Measurements from ENCODE around the gene CCL14.
"Not testable (repeated sequence)": the region's sequence is repeated elsewhere in the genome, so short reads cannot be mapped to it uniquely, and the experiment has no call there.

CCL14 gene

DNA sequence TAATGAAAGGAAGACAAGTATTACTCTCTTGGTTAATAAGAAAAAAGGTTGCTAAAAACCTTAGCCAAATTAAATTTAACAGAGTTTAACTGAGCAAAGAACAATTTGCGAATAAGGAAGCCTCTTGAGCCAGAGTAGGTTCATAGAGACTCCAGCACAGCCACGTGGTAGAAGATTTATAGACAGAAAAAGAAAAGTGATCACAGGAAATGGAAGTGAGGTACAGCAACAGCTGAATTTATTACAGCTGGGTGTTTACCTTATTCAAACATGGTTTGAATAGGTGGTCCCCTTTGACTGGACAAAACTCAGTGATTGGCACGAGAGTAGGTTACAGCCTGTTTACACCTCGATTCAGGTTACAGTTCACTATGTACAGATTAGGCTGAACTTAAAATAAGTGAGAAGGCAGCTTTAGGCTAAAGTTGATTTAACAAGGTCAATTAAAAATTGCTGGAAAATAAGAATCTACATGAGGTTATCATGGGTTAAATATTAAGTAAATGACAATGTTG is 18.1 kb upstream of the CCL14 start:
- peak; percentile 69 for ATAC-seq (replicated peaks)
- Mint-ChIP-seq H3K36me3 (ENCODE audit: insufficient read depth) (no peaks in the 10 kb centered on the region), H3K9me3 (no peaks in the 10 kb centered on the region), H3K27ac (peak overlapping the region; percentile 59 to 86), H3K4me3 (peak overlapping the region; percentile 37 to 40), H3K4me1 (ENCODE audit: low read depth in 2 of 2) (peaks cover 16 to 18% of the 10 kb centered on the region in 2 donors), H3K27me3 (no peaks in the 10 kb centered on the region)
- no peak for DNase-seq

DNA sequence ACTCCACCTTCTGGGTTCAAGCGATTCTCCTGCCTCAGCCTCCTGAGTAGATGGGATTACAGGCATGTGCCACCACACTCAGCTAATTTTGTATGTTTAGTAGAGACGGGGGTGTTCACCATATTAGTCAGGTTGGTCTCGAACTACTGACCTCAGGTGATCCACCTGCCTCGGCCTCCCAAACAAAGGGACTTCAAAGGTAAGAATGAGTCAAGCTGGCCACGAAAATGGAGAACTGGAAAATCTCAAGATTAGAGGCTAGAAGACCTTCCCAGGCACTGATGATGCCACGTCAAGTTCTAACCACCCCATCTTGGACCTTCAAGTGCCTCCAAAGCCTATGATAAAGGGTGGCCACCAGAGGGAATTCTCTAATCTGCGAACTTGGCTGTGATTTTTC is 16.1 kb upstream of the CCL14 start:
- ATAC-seq (replicated peaks) (no peak), DNase-seq (no peak)
- Mint-ChIP-seq H3K4me1 (ENCODE audit: low read depth in 2 of 2) (peaks cover 22 to 23% of the 10 kb centered on the region in 2 donors), H3K36me3 (ENCODE audit: insufficient read depth) (no peaks in the 10 kb centered on the region), H3K4me3 (no peak overlapping the region), H3K27me3 (no peaks in the 10 kb centered on the region), H3K27ac (no peak overlapping the region), H3K9me3 (no peaks in the 10 kb centered on the region)

DNA sequence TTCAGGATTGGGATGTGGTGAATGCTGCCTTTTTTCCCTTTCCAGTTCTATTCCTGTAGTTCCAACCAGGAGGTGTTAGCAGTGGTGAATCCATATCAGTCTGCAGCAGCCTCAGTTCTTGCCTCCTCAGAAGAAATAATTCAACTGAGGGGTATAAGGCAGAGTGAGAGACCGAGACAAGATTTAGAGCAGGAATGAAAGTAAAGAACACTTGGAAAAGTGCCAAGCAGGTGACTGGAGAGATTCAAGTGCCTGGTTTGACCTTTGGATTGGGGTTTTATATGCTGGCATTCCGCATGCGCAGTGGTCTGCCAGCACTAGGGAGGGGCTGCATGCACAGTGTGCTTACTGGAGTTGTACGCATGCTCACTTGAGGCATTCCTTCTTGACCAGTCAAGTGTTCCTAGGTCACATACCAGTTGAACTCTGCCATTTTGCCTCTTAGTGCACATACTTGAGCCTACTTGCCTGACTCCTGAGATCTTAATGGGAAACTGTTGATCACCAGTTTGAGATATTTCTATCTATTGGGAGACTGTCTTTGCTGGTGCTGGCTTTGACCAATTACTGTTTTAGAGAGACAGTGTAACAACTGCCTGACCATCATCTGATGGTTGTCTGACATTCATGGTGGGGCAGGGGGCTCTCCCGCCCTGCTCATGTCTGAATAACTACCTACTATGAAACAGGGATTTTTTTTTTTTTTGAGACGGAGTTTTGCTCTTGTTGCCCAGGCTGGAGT is 15.5 kb upstream of the CCL14 start:
- no peak for DNase-seq
- no peaks in the 10 kb centered on the region for H3K36me3 Mint-ChIP-seq (ENCODE audit: insufficient read depth)

DNA sequence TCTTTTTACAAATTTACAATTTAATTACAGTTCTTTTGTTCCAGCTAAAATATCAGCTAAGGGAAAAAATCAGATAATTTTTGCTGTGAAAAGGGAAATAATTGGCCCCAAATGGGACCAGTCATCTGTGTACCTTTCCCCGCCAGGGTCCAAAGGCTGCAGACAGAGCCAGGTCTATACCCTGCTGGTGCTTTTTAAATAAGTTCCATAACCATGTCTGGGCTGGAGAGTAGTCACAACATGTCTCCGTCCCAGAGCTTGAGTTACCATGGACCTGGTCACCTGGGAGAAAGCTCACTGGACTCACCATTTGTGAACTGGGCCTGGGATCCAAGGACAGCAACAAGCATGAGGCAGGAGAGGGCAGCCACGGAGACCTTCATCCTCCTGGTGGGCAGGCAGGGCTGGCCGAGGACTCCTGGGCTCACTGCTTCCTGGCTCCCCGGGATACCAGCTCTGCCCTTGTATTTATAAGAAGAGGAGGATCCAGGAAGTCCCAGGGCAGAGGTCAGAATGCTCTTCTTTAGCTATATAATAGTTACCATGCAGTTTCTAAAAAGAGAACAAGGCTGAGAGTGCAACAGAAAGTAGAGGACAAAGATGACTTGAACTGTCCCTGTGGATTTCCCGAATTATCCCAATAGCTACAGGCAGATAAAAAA is 14.7 kb upstream of the CCL14 start, which contains the start of gene CCL15:
CCL15 (minus strand) TSS at position 444 of the 662 bp plus-strand sequence; CDS start at position 383, 61 bp downstream.
- ATAC-seq (replicated peaks) (no peak), DNase-seq (no peak)
- no peaks in the 10 kb centered on the region for H3K27me3 Mint-ChIP-seq
- peak within 1 kb of the TSS; percentile 4 to 23 for H3K27ac Mint-ChIP-seq
- no peak within 1 kb of the TSS for H3K4me3 Mint-ChIP-seq
- H3K36me3 Mint-ChIP-seq (ENCODE audit: insufficient read depth), result no peaks in the 10 kb centered on the region
- H3K9me3 Mint-ChIP-seq, result no peaks in the 10 kb centered on the region
- peaks cover 19 to 23% of the 10 kb centered on the region in 2 donors for H3K4me1 Mint-ChIP-seq (ENCODE audit: low read depth in 2 of 2)

More for the DNA sequence above, 15.5 kb upstream of the CCL14 start:
- H3K4me3 Mint-ChIP-seq, result no peak overlapping the region
- H3K27ac Mint-ChIP-seq, result peak overlapping the region in 1 of 2 donors; percentile 4
- peaks cover 22 to 23% of the 10 kb centered on the region in 2 donors for H3K4me1 Mint-ChIP-seq (ENCODE audit: low read depth in 2 of 2)
- no peaks in the 10 kb centered on the region for H3K27me3 Mint-ChIP-seq
- no peaks in the 10 kb centered on the region for H3K9me3 Mint-ChIP-seq
- no peak for ATAC-seq (replicated peaks)

DNA sequence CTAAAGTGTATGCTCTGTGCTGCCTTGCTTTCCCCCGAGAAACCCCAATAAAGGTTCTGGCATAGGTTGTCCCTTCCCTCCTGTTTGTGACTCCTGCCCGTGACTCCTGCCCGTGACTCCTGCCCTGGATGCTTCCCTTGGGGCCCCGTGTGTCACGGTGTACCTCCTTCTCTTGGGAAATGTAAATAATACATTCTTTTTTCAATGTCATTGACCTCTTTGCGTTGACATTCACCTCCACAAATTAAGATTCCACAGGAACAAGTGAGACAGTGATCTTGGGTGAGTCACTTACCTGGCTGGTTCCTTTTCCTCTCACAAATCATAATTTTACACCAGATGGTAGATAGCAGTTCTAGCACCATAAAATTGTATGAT is 14.2 kb upstream of the CCL14 start:
- Mint-ChIP-seq H3K4me1 (ENCODE audit: low read depth in 2 of 2) (peaks cover 18 to 23% of the 10 kb centered on the region in 2 donors), H3K9me3 (no peaks in the 10 kb centered on the region), H3K27me3 (no peaks in the 10 kb centered on the region), H3K27ac (peak overlapping the region in 1 of 2 donors; percentile 23), H3K36me3 (ENCODE audit: insufficient read depth) (no peaks in the 10 kb centered on the region), H3K4me3 (no peak overlapping the region)
- ATAC-seq (replicated peaks) (no peak), DNase-seq (no peak)

DNA sequence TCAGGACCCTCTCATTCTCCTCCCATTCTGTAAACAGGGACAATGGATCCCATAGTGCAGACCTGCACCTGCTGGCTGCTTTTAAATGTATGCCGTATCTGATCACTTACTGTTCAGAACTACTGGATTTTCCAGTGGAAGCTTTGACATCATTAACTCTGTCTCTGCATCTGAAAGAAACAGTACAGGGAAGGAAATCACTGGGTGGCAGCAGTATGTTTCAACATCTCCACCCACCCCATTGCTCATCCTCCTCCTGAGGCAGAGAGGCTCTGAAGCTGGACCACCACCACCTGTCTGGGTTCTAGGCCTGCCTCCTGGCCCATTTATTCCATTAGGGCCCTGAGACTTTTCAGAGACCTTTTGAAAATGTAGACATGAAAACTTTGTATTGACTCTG is 12.2 kb upstream of the CCL14 start:
- Mint-ChIP-seq H3K4me1 (ENCODE audit: low read depth in 2 of 2) (peaks cover 9 to 11% of the 10 kb centered on the region in 2 donors), H3K27me3 (no peaks in the 10 kb centered on the region), H3K4me3 (no peak overlapping the region), H3K9me3 (no peaks in the 10 kb centered on the region), H3K36me3 (ENCODE audit: insufficient read depth) (no peaks in the 10 kb centered on the region), H3K27ac (peak overlapping the region in 1 of 2 donors; percentile 90)
- no peak for ATAC-seq (replicated peaks)
- DNase-seq, result no peak

DNA sequence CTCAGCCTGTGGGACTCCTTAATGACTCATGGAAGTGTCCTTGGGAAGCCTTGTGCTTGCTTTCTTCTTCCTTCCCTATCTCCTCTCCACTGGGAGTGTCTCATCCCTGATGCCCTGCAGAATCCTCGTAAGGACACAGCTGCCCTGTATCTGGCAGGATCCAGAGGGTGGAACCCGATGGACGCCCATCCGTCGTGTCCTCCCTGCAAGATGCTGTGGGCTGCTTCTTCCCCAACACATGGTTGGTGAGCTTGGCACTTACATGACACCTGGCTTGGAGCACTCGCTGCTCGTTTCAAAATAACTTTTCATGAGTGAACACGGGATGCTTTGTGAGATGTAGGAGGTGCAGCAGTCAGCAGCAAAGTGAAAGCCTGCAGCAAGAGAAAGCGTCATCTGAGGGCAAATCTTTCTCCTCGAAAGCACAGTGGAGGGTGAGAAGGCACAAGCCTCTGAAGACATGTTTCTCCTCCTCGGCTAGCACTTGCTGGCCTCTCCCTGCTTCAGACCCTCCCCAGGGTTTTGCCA is 11.6 kb upstream of the CCL14 start:
- Mint-ChIP-seq H3K27me3 (no peaks in the 10 kb centered on the region), H3K27ac (peak overlapping the region in 1 of 2 donors; percentile 90), H3K4me1 (ENCODE audit: low read depth in 2 of 2) (peaks cover 5 to 8% of the 10 kb centered on the region in 2 donors), H3K9me3 (no peaks in the 10 kb centered on the region), H3K36me3 (ENCODE audit: insufficient read depth) (no peaks in the 10 kb centered on the region), H3K4me3 (no peak overlapping the region)
- ATAC-seq (replicated peaks) (no peak), DNase-seq (no peak)

DNA sequence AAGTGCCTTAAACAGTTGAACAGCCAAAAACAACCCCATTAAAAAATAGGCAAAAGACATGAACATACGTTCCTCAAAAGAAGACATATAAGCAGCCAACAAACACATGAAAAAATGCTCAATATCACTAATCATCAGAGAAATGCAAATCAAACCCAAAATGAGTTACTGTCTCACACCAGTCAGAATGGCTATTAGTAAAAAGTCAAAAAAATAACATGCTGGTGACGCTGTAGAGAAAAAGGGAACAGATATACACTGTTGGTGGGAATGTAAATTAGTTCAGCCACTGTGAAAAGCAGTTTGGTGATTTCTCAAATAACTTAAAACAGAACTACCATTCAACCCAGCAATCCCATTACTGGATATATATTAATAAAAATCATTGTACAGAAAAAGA is 8.8 kb upstream of the CCL14 start:
- not testable (repeated sequence) for H3K27me3 Mint-ChIP-seq; H3K4me1 Mint-ChIP-seq (ENCODE audit: low read depth in 2 of 2); DNase-seq; H3K27ac Mint-ChIP-seq; H3K4me3 Mint-ChIP-seq; H3K9me3 Mint-ChIP-seq; ATAC-seq (replicated peaks); H3K36me3 Mint-ChIP-seq (ENCODE audit: insufficient read depth)

DNA sequence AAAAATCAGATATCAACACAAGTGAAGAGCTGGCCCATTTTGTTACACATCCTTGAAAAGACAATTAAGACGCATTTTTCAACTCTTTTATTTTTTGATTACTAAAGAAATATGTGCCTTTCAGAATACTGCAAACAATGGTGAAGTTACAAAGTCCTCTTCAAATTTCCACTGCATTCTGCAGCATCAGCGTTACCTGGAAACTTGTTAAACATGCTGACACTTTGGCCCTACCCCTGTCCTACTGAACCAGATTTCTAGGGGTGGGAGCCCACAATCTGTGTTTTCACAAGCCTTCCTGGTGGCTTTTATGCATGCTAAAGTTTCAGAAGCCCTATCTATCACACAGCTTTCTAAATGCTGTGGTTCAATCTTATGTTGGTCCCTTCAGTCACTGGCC is 4.5 kb upstream of the CCL14 start:
- no peaks in the 10 kb centered on the region for H3K9me3 Mint-ChIP-seq
- H3K4me1 Mint-ChIP-seq (ENCODE audit: low read depth in 2 of 2), result no peaks in the 10 kb centered on the region
- no peaks in the 10 kb centered on the region for H3K27me3 Mint-ChIP-seq
- H3K4me3 Mint-ChIP-seq, result no peak overlapping the region
- DNase-seq, result no peak
- H3K27ac Mint-ChIP-seq, result no peak overlapping the region
- no peak for ATAC-seq (replicated peaks)
- H3K36me3 Mint-ChIP-seq (ENCODE audit: insufficient read depth), result no peaks in the 10 kb centered on the region

DNA sequence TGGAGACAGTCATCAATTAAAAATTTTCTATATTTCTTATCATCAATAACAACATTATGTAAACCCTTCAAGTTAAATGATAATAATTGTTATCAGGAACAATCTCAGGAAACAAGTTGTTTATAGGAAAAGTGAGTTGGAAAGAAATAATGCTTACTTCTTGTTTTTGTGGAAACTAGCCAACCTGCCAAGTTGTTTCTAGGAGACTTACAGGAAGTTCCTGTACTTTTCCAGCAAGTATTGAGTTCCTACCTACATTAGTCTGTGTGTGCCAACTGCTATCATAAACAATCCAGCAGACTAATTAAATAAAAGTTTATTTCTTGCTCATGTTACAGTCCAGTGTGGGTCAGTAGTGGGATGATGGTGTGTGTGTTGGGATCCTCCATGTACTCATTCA is 1.6 kb upstream of the CCL14 start:
- Mint-ChIP-seq H3K4me1 (ENCODE audit: low read depth in 2 of 2) (peaks cover 0 to 9% of the 10 kb centered on the region in 2 donors), H3K9me3 (no peaks in the 10 kb centered on the region), H3K36me3 (ENCODE audit: insufficient read depth) (peaks cover 2% of the 10 kb centered on the region), H3K27me3 (no peaks in the 10 kb centered on the region), H3K4me3 (no peak overlapping the region), H3K27ac (peak overlapping the region in 1 of 2 donors; percentile 35)
- no peak for ATAC-seq (replicated peaks)
- no peak for DNase-seq

DNA sequence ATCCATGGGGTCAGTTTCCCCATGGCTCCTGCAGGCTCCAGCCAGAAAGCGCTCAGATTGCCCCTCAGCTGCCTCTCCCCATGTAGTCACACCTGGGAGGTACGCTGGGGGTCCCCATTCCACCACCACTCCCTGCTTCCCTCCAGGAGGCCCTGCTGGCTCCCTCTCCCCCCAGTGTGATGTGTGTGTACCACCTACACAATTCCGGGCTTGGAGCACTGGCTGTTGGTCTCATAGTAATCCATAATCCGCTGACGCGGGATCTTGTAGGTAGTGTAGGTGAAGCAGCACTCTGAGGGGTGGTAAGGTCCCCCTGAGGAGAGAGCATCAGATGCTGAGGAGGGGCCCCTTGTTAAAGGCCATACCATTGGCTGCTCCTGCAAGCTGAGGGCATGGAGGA is 2.4 kb downstream of the CCL14 start:
- Mint-ChIP-seq H3K9me3 (no peaks in the 10 kb centered on the region), H3K4me1 (ENCODE audit: low read depth in 2 of 2) (peaks cover 5 to 19% of the 10 kb centered on the region in 2 donors), H3K27ac (peak overlapping the region in 1 of 2 donors; percentile 76), H3K27me3 (no peaks in the 10 kb centered on the region), H3K4me3 (no peak overlapping the region), H3K36me3 (ENCODE audit: insufficient read depth) (peaks cover 2% of the 10 kb centered on the region)
- no peak for ATAC-seq (replicated peaks)
- DNase-seq, result no peak

DNA sequence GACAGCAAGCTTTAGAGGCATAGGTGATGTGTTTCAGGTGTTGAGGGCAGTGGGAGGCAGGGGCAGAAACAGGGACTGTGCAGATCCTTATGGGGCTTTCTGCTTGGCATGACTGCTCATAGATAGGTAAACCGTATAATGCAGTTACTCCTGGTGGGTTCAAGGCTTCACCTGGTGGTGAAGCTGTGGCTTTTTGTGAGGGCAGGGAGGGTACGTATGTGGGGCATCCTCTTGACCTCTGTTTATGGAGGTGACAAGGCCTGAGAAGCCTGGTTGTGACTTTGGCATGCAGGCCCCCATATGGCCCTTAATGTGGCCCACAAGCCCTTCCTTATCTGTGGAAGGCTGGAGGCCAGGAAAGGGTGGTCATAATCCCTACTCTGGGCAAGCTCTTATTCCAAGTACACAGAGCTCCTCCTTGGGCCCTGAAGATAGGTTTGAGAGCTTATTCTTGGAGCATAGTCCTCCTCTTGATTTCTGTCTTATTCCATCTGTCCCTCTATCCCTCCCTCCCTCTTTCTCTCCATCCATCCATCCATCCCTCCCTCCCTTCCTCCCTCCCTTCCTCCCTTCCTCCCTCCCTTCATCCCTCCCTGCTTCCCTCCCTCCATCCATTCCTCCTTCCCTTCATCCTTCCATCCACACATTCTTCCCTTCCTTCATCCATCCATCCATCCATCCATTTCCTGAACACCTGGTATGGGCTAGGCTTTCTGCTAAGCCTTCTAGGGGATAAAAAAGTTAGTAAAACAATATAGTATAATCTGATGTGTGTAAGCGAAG is 3.9 kb downstream of the CCL14 start:
- Mint-ChIP-seq H3K36me3 (ENCODE audit: insufficient read depth) (peaks cover 2% of the 10 kb centered on the region), H3K27ac (peak overlapping the region in 1 of 2 donors; percentile 61), H3K9me3 (no peaks in the 10 kb centered on the region), H3K4me3 (peak overlapping the region in 1 of 2 donors; percentile 30), H3K4me1 (ENCODE audit: low read depth in 2 of 2) (peaks cover 9 to 21% of the 10 kb centered on the region in 2 donors), H3K27me3 (no peaks in the 10 kb centered on the region)
- DNase-seq (no peak), ATAC-seq (replicated peaks) (no peak)

DNA sequence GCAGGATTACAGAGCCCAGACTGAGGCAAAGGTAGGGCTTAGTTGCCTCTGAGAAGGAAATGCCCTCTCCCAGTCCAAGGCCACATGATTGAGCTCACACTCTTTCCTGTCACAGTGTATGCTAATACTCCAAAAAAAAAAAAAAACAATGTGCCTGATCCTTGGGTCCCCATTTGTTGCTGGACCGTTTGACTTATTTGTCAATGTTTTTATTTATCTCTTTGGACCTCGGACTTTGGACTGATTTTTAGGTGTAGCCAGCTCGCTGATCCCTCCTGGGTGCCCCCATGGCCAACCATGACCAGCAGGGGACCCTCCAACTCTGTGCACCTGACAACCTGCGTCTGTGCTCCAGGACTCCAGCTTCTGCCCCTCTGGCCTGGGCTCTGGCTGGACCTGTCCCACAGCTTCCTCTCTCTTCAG is 4.6 kb downstream of the CCL14 start:
- H3K36me3 Mint-ChIP-seq (ENCODE audit: insufficient read depth), result peaks cover 2% of the 10 kb centered on the region
- ATAC-seq (replicated peaks) (no peak), DNase-seq (peak in 1 of 3 experiments; percentile 19)
- peak overlapping the region in 1 of 2 donors; percentile 30 for H3K4me3 Mint-ChIP-seq
- peak overlapping the region in 1 of 2 donors; percentile 61 for H3K27ac Mint-ChIP-seq
- peaks cover 9 to 21% of the 10 kb centered on the region in 2 donors for H3K4me1 Mint-ChIP-seq (ENCODE audit: low read depth in 2 of 2)
- H3K9me3 Mint-ChIP-seq, result no peaks in the 10 kb centered on the region
- no peaks in the 10 kb centered on the region for H3K27me3 Mint-ChIP-seq
